HUES6 (cell line): ENCODE measurements around the gene DAPK3.
"Not testable (repeated sequence)": the region's sequence is repeated elsewhere in the genome, so short reads cannot be mapped to it uniquely, and the experiment has no call there.

Experiments
- H3K27ac ChIP-seq: 2 replicates; pipeline ENCODE4 v1.7.0; 2013; ENCODE audit warnings: low read depth, mild to moderate bottlenecking, low read length, inconsistent platforms
- H3K27me3 ChIP-seq: 2 replicates; pipeline ENCODE4 v1.6.1; 2013; ENCODE audit warnings: low read length; ENCODE audit not compliant: control insufficient read depth, insufficient read depth
- H3K36me3 ChIP-seq: 2 replicates; pipeline ENCODE4 v1.6.1; 2013; ENCODE audit warnings: low read length; ENCODE audit not compliant: control insufficient read depth, insufficient read depth
- H3K4me1 ChIP-seq: 2 replicates; pipeline ENCODE4 v1.6.1; 2013; ENCODE audit warnings: low read length; ENCODE audit not compliant: control insufficient read depth, insufficient read depth
- H3K4me3 ChIP-seq: 2 replicates; pipeline ENCODE4 v1.5.1; 2013; ENCODE audit warnings: low read depth, low read length
- H3K9ac ChIP-seq: one replicate; pipeline ENCODE4 v1.6.1; 2013; ENCODE audit warnings: mild to moderate bottlenecking, low read length
- H3K9me3 ChIP-seq: 2 replicates; pipeline ENCODE4 v1.6.1; 2013; ENCODE audit warnings: low read depth, low read length; ENCODE audit not compliant: control insufficient read depth, insufficient read depth

The DAPK3 gene

GRCh38 chr19:3975637-3976087 is 4.8 kb upstream of the DAPK3 start:
- Histone ChIP-seq H3K27ac (no peak overlapping the region), H3K9ac (no peak overlapping the region), H3K4me3 (no peak overlapping the region), H3K9me3 (no peaks in the 10 kb centered on the region), H3K36me3 (peaks cover 61% of the 10 kb centered on the region), H3K4me1 (no peaks in the 10 kb centered on the region), H3K27me3 (no peaks in the 10 kb centered on the region)

GRCh38 chr19:3975144-3975543 is 4.2 kb upstream of the DAPK3 start:
- no peak overlapping the region for H3K27ac ChIP-seq
- H3K27me3 ChIP-seq, result no peaks in the 10 kb centered on the region
- peaks cover 56% of the 10 kb centered on the region for H3K36me3 ChIP-seq
- no peak overlapping the region for H3K4me3 ChIP-seq
- no peaks in the 10 kb centered on the region for H3K9me3 ChIP-seq
- no peak overlapping the region for H3K9ac ChIP-seq
- no peaks in the 10 kb centered on the region for H3K4me1 ChIP-seq

- Histone ChIP-seq H3K4me3 (peak overlapping the region; percentile 73), H3K36me3 (peaks cover 42% of the 10 kb centered on the region), H3K9me3 (no peaks in the 10 kb centered on the region), H3K27me3 (no peaks in the 10 kb centered on the region), H3K9ac (peak overlapping the region; percentile 86), H3K4me1 (peaks cover 24% of the 10 kb centered on the region), H3K27ac (peak overlapping the region; percentile 93)
These were observed 539 bp downstream of the DAPK3 start for GRCh38 chr19:3970313-3970807.

- H3K9me3 ChIP-seq, result no peaks in the 10 kb centered on the region
- H3K4me1 ChIP-seq, result peaks cover 24% of the 10 kb centered on the region
- peak overlapping the region; percentile 86 for H3K9ac ChIP-seq
- peak overlapping the region; percentile 93 for H3K27ac ChIP-seq
- H3K36me3 ChIP-seq, result peaks cover 43% of the 10 kb centered on the region
- peak overlapping the region; percentile 73 for H3K4me3 ChIP-seq
- H3K27me3 ChIP-seq, result no peaks in the 10 kb centered on the region
These were observed 1.2 kb downstream of the DAPK3 start for GRCh38 chr19:3969435-3970312.

- Histone ChIP-seq H3K36me3 (peaks cover 50% of the 10 kb centered on the region), H3K4me3 (peak overlapping the region; percentile 73), H3K9ac (peak overlapping the region; percentile 86)
These were observed 2.1 kb downstream of the DAPK3 start for GRCh38 chr19:3968556-3969434.

GRCh38 chr19:3967983-3968382 is 2.9 kb downstream of the DAPK3 start:
- Histone ChIP-seq H3K9ac (peak overlapping the region; percentile 79), H3K36me3 (peaks cover 59% of the 10 kb centered on the region), H3K4me1 (peaks cover 24% of the 10 kb centered on the region), H3K27ac (peak overlapping the region; percentile 89)
- not testable (repeated sequence) for H3K27me3 ChIP-seq, H3K4me3 ChIP-seq, H3K9me3 ChIP-seq

More at GRCh38 chr19:3968556-3969434, 2.1 kb downstream of the DAPK3 start:
- H3K4me1 ChIP-seq, result peaks cover 24% of the 10 kb centered on the region
- H3K9me3 ChIP-seq, result no peaks in the 10 kb centered on the region
- no peaks in the 10 kb centered on the region for H3K27me3 ChIP-seq
- H3K27ac ChIP-seq, result peak overlapping the region; percentile 93

GRCh38 chr19:3966051-3967017 is 4.6 kb downstream of the DAPK3 start:
- H3K4me1 ChIP-seq, result peaks cover 24% of the 10 kb centered on the region
- H3K27ac ChIP-seq, result peak overlapping the region; percentile 16
- H3K36me3 ChIP-seq, result peaks cover 69% of the 10 kb centered on the region
- H3K9ac ChIP-seq, result peak overlapping the region; percentile 21
- H3K9me3 ChIP-seq, result no peaks in the 10 kb centered on the region
- H3K27me3 ChIP-seq, result no peaks in the 10 kb centered on the region
- no peak overlapping the region for H3K4me3 ChIP-seq

GRCh38 chr19:3964256-3965194 is 6.4 kb downstream of the DAPK3 start:
- H3K9ac ChIP-seq, result no peak overlapping the region
- no peak overlapping the region for H3K4me3 ChIP-seq
- no peaks in the 10 kb centered on the region for H3K27me3 ChIP-seq
- peaks cover 86% of the 10 kb centered on the region for H3K36me3 ChIP-seq
- peaks cover 19% of the 10 kb centered on the region for H3K4me1 ChIP-seq
- H3K9me3 ChIP-seq, result no peaks in the 10 kb centered on the region
- H3K27ac ChIP-seq, result no peak overlapping the region

- peaks cover 12% of the 10 kb centered on the region for H3K4me1 ChIP-seq
- H3K36me3 ChIP-seq, result peaks cover 93% of the 10 kb centered on the region
- H3K27me3 ChIP-seq, result no peaks in the 10 kb centered on the region
- H3K4me3 ChIP-seq, result no peak overlapping the region
- H3K9me3 ChIP-seq, result no peaks in the 10 kb centered on the region
- H3K9ac ChIP-seq, result no peak overlapping the region
- H3K27ac ChIP-seq, result no peak overlapping the region
These were observed 7.2 kb downstream of the DAPK3 start for GRCh38 chr19:3963458-3964255.
